Esophagus muscularis mucosa (tissue), 3 donors: ENCODE measurements around the gene MEG3.

Experiments used
- CTCF ChIP-seq, 3 experiments: fragments of 200-600 bp in 2 of 3; fragments of 450-650 bp in 1 of 3; sonication (generic) in 2 of 3; IDR thresholded peaks; one replicate each; pipeline ENCODE4 v1.5.1; 2017 to 2019; ENCODE audit warnings: antibody characterized with exemption in 3 of 3, mild to moderate bottlenecking in 2 of 3, moderate library complexity in 1 of 3
- POLR2AphosphoS5 ChIP-seq, 2 donors: sonication (generic); formaldehyde crosslinking; IDR thresholded peaks; one replicate each; pipeline ENCODE4 v1.6.1; 2017; ENCODE audit warnings: antibody characterized with exemption in 2 of 2

GRCh38 chr14:100819829-100820475, 6.0 kb upstream of the MEG3 start:
- TF ChIP-seq CTCF (IDR thresholded peaks at IDR 0.05) (no peak), POLR2AphosphoS5 (IDR thresholded peaks at IDR 0.05) (no peak)
